Liver (tissue), 9 donors: ENCODE measurements around the gene CLEC3B. TPM values are rescaled to one million over a fixed set of nuclear protein-coding genes. Genes with fewer than 3 reads are reported as not detected.

Experiments
- DNase-seq: peaks from one replicate; pipeline ENCODE4 v3.0.0-alpha.2; 2017; ENCODE audit warnings: low spot score
- H3K27ac ChIP-seq, 2 donors: one replicate each; pipeline ENCODE4 v1.7.0; 2013; ENCODE audit warnings: inconsistent platforms in 2 of 2, low read length in 2 of 2, control low read depth in 1 of 2, low read depth in 1 of 2, mild to moderate bottlenecking in 1 of 2
- H3K27me3 ChIP-seq, 4 donors: one replicate each; pipeline versions ENCODE4 v1.6.1 to v1.7.0; 2013; ENCODE audit warnings: low read length in 3 of 4, inconsistent platforms in 1 of 4, mild to moderate bottlenecking in 1 of 4, moderate library complexity in 1 of 4; ENCODE audit not compliant: control insufficient read depth in 4 of 4, insufficient read depth in 4 of 4
- H3K36me3 ChIP-seq, 4 donors: one replicate each; pipeline versions ENCODE4 v1.6.1 to v1.7.0; 2013; ENCODE audit warnings: low read length in 3 of 4, mild to moderate bottlenecking in 3 of 4, low read depth in 1 of 4, moderate library complexity in 1 of 4; ENCODE audit not compliant: control insufficient read depth in 4 of 4, insufficient read depth in 3 of 4
- H3K4me1 ChIP-seq, 4 donors: one replicate each; pipeline versions ENCODE4 v1.6.1 to v1.7.0; 2013; ENCODE audit warnings: low read length in 3 of 4, mild to moderate bottlenecking in 3 of 4, moderate library complexity in 1 of 4; ENCODE audit not compliant: control insufficient read depth in 4 of 4, insufficient read depth in 4 of 4
- H3K4me3 ChIP-seq, 3 donors: one replicate each; pipeline versions ENCODE4 v1.6.1 to v1.7.0; 2013; ENCODE audit warnings: low read length in 3 of 3, control low read depth in 1 of 3, low read depth in 1 of 3, mild to moderate bottlenecking in 1 of 3
- H3K9ac ChIP-seq, 2 donors: one replicate each; pipeline ENCODE4 v1.7.0; 2013; ENCODE audit warnings: low read length in 2 of 2, mild to moderate bottlenecking in 2 of 2, moderate library complexity in 2 of 2, control low read depth in 1 of 2, low read depth in 1 of 2
- H3K9me3 ChIP-seq, 4 donors: one replicate each; pipeline versions ENCODE4 v1.6.1 to v1.7.0; 2013; ENCODE audit warnings: low read length in 3 of 4; ENCODE audit not compliant: control insufficient read depth in 4 of 4
- ATF3 ChIP-seq: IDR thresholded peaks from 2 replicates; pipeline ENCODE4 v1.6.1; 2016; ENCODE audit warnings: antibody characterized with exemption
- CTCF ChIP-seq: fragments of 150-350 bp; IDR thresholded peaks from 2 replicates; pipeline ENCODE4 v1.5.1; 2017; ENCODE audit warnings: improper control_type of control experiment, low read depth, low read length; ENCODE audit not compliant: missing input control
- FOXA2 ChIP-seq: IDR thresholded peaks from 2 replicates; pipeline ENCODE4 v1.6.1; 2016; ENCODE audit warnings: antibody characterized with exemption
- GABPA ChIP-seq, 2 donors: IDR thresholded peaks in 1 of 2; conservative IDR thresholded peaks in 1 of 2; 2 replicates each; pipeline ENCODE4 v1.6.1; 2016; ENCODE audit warnings: antibody characterized with exemption in 2 of 2, mild to moderate bottlenecking in 1 of 2, moderate library complexity in 1 of 2
- HNF4G ChIP-seq: IDR thresholded peaks from 2 replicates; pipeline ENCODE4 v1.6.1; 2016; ENCODE audit warnings: antibody characterized with exemption
- JUND ChIP-seq, 2 donors: IDR thresholded peaks; 2 replicates each; pipeline ENCODE4 v1.6.1; 2016; ENCODE audit warnings: antibody characterized with exemption in 2 of 2
- MAX ChIP-seq: IDR thresholded peaks from 2 replicates; pipeline ENCODE4 v1.6.1; 2016; ENCODE audit warnings: antibody characterized with exemption
- REST ChIP-seq: IDR thresholded peaks from 2 replicates; pipeline ENCODE4 v1.6.1; 2016; ENCODE audit warnings: antibody characterized with exemption, mild to moderate bottlenecking
- TAF1 ChIP-seq: conservative IDR thresholded peaks from 2 replicates; pipeline ENCODE4 v1.6.1; 2016; ENCODE audit warnings: antibody characterized with exemption, mild to moderate bottlenecking
- WGBS: extraction: QIAGEN DNeasy Blood & Tissue Kit; methylation state at CpG from one replicate; pipeline ENCODE4 v1.1.7; 2013; 5-methylcytosine and 5-hydroxymethylcytosine counted together
- polyA plus RNA-seq, 2 donors: library from polyadenylated mRNA; stranded (reverse) in 1 of 2; unstranded in 1 of 2; fragments of 200-250 nt in 1 of 2; fragments of >200 nt in 1 of 2; fragmentation: Nextera tagmentation in 1 of 2; extraction: Ambion mirVana in 1 of 2; gene quantifications; one replicate each; pipeline versions ENCODE4 v1.2.1 to v1.2.3, GENCODE V29; 2013 to 2015
- total RNA-seq, 2 donors: library from RNA; depleted of rRNA; stranded (reverse); fragments of >200 nt; gene quantifications; one replicate each; pipeline ENCODE4 v1.2.3, GENCODE V29; 2014
- donor health status: healthy.
- donor health status: healthy.
- donor health status: healthy.
- donor health status: healthy.
- donor health status: healthy.

Gene CLEC3B
- total and polyA plus RNA-seq, 4 donors: 7.7 to 28.8 (median 13.0) TPM

- DNase-seq: no peak
- Histone ChIP-seq H3K36me3 (no peaks in the 10 kb centered on the region), H3K4me3 (no peak overlapping the region), H3K9ac (no peak overlapping the region), H3K27ac (no peak overlapping the region), H3K9me3 (no peaks in the 10 kb centered on the region), H3K4me1 (peaks cover 0 to 3% (median 0%) of the 10 kb centered on the region in 4 donors), H3K27me3 (no peaks in the 10 kb centered on the region)
- TF ChIP-seq CTCF (no peak), TAF1 (no peak)
- WGBS: 85% methylated on average over 2 of the region's 2 CpGs
Observed at GRCh38 chr3:45041666-45042065, 15.6 kb downstream of the CLEC3B start.

GRCh38 chr3:45042162-45042561 lies 16.1 kb downstream of the CLEC3B start:
- Histone ChIP-seq H3K27ac (no peak overlapping the region), H3K4me3 (no peak overlapping the region), H3K36me3 (no peaks in the 10 kb centered on the region), H3K4me1 (peaks cover 0 to 3% (median 0%) of the 10 kb centered on the region in 4 donors), H3K9me3 (no peaks in the 10 kb centered on the region), H3K27me3 (no peaks in the 10 kb centered on the region), H3K9ac (no peak overlapping the region)
- TF ChIP-seq GABPA (IDR thresholded peaks at IDR 0.05 in 1 of 2, conservative IDR thresholded peaks at IDR 0.05 in 1 of 2) (no peak), MAX (no peak), CTCF (no peak), REST (no peak), HNF4G (no peak), ATF3 (no peak), JUND (IDR thresholded peaks at IDR 0.05) (no peak), FOXA2 (no peak)
- 76% methylated on average over 3 of the region's 3 CpGs for WGBS
- no peak for DNase-seq
